ENCODE measurements around the gene REX1BD. TPM values are rescaled to one million over a fixed set of nuclear protein-coding genes. Genes with fewer than 3 reads are reported as not detected.
"Not testable (repeated sequence)": the region's sequence is repeated elsewhere in the genome, so short reads cannot be mapped to it uniquely, and the experiment has no call there.

Gene REX1BD
- total RNA-seq (130 and 133 TPM in 2 replicates), polyA plus RNA-seq (141 and 179 TPM in 2 replicates)

GRCh38 chr19:18588611-18589379 is at the start of gene REX1BD:
Gene REX1BD, plus strand, starts transcription at chr19:18588798. Its CDS starts 4 bp downstream, at chr19:18588802.
- no peaks in the 10 kb centered on the region for H3K4me1 ChIP-seq (ENCODE audit: low read depth)
- H3K4me3 ChIP-seq, result peak within 1 kb of the TSS; percentile 76
- H3K27me3 ChIP-seq, result peaks cover 3% of the 10 kb centered on the region
- DNase-seq (ENCODE audit: low read depth in 1 of 2, low spot score in 1 of 2), result peak; percentile 87 to 88
- peak within 1 kb of the TSS; percentile 84 for H3K27ac ChIP-seq
- H3K9me3 ChIP-seq (ENCODE audit: low read depth), result no peaks in the 10 kb centered on the region
- TF ChIP-seq CTCF (IDR thresholded peaks at IDR 0.05; ENCODE audit: low read depth, low read length), result peak; percentile 81
- H3K36me3 ChIP-seq, result no peaks in the 10 kb centered on the region

GRCh38 chr19:18539372-18539771 is 49.2 kb upstream of the REX1BD start:
- peaks cover 3% of the 10 kb centered on the region for H3K4me1 ChIP-seq (ENCODE audit: low read depth)
- H3K27me3 ChIP-seq, result no peaks in the 10 kb centered on the region
- H3K4me3 ChIP-seq, result no peak overlapping the region
- H3K36me3 ChIP-seq, result peaks cover 42% of the 10 kb centered on the region
- no peak for TF ChIP-seq CTCF (IDR thresholded peaks at IDR 0.05; ENCODE audit: low read depth, low read length)
- no peaks in the 10 kb centered on the region for H3K9me3 ChIP-seq (ENCODE audit: low read depth)
- no peak for DNase-seq (ENCODE audit: low read depth in 1 of 2, low spot score in 1 of 2)
- no peak overlapping the region for H3K27ac ChIP-seq

- H3K27me3 ChIP-seq; DNase-seq (ENCODE audit: low read depth in 1 of 2, low spot score in 1 of 2); H3K9me3 ChIP-seq (ENCODE audit: low read depth); H3K4me3 ChIP-seq; H3K27ac ChIP-seq; H3K4me1 ChIP-seq (ENCODE audit: low read depth): not testable (repeated sequence)
- H3K36me3 ChIP-seq, result peaks cover 42% of the 10 kb centered on the region
Measured at GRCh38 chr19:18540200-18540599, 48.4 kb upstream of the REX1BD start.

GRCh38 chr19:18541258-18541991 is 47.2 kb upstream of the REX1BD start:
- no peak overlapping the region for H3K27ac ChIP-seq
- no peak for TF ChIP-seq CTCF (IDR thresholded peaks at IDR 0.05; ENCODE audit: low read depth, low read length)
- H3K9me3 ChIP-seq (ENCODE audit: low read depth), result no peaks in the 10 kb centered on the region
- H3K36me3 ChIP-seq, result peaks cover 35% of the 10 kb centered on the region
- no peak for DNase-seq (ENCODE audit: low read depth in 1 of 2, low spot score in 1 of 2)
- H3K4me3 ChIP-seq, result no peak overlapping the region
- peaks cover 3% of the 10 kb centered on the region for H3K4me1 ChIP-seq (ENCODE audit: low read depth)
- H3K27me3 ChIP-seq, result no peaks in the 10 kb centered on the region

- TF ChIP-seq CTCF (IDR thresholded peaks at IDR 0.05; ENCODE audit: low read depth, low read length), result no peak
- Histone ChIP-seq H3K27ac (peak overlapping the region; percentile 85), H3K36me3 (peaks cover 26% of the 10 kb centered on the region), H3K4me3 (peak overlapping the region; percentile 97), H3K4me1 (ENCODE audit: low read depth) (peaks cover 3% of the 10 kb centered on the region), H3K9me3 (ENCODE audit: low read depth) (no peaks in the 10 kb centered on the region), H3K27me3 (no peaks in the 10 kb centered on the region)
- peak in 1 of 2 donors; percentile 58 for DNase-seq (ENCODE audit: low read depth in 1 of 2, low spot score in 1 of 2)
Measured at GRCh38 chr19:18541992-18542940, 46.3 kb upstream of the REX1BD start.
